GM19397 (cell line): ENCODE results near the gene TAX1BP1.
"Not testable (repeated sequence)": the region's sequence is repeated elsewhere in the genome, so short reads cannot be mapped to it uniquely, and the experiment has no call there.

ENCODE experiments used
- ATAC-seq: cut with Tn5 transposase; IDR thresholded peaks from one replicate; pipeline ENCODE4 v1.9.1; 2021; ENCODE audit warnings: mild to moderate bottlenecking, moderate library complexity; ENCODE audit not compliant: unreplicated experiment

The TAX1BP1 gene

DNA sequence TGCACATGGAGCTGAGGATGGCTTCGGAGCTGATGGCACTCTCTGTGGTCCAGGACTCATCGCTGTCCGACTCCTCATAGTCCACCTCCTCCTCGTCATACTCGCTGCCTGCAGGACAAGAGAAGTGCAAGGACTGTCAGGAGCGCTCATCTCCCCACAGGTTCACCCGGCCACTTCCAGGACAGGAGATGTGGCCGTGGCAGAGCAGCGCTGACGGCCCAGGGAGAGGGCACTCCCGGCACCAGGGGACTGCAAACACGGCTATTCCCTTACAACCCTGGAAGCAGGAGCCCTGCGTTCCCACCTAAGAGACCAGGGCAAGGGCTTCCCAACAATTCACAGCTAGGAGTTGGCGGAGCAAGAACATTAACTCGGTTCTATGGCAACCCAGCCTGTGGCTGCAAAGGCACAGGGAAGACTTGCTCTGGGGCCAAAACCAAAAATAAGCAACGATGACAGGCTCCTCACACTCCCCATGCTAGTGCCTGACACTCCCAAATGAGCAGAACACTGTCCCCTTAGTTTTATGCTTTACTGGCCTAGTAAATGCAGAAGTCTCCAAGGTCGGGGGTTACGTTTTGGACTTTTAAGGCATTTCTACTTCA lies 100.9 kb downstream of the TAX1BP1 start:
- ATAC-seq, result no peak

DNA sequence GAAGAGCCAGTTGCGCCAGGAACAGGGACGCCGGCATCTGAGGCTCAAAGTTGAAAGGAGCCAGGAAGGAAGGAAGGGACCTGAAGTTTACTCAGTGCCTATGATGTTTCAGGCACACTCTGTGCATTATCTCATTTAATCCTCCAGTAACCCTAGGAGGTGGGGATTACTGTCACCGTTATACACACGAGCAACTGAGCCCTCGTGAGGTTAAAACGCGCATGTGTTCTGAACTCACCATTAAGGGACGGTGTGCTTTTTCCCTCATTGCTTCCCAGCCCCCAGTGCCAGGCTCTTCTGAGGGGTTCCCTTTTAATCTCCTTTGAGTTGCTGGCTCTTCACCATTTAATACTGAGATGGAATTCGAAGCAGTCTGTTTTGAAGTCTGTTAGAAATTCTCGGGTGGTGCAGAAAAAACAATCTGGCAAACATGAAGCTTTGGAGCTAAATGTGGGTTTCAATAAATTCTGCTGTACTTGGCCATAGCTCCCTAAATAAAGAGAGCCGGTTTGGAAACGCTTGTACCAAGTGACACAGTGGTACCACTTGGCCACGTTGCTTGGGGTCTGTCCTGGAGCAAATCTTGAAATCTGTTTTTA lies 102.2 kb downstream of the TAX1BP1 start:
- ATAC-seq, result no peak

DNA sequence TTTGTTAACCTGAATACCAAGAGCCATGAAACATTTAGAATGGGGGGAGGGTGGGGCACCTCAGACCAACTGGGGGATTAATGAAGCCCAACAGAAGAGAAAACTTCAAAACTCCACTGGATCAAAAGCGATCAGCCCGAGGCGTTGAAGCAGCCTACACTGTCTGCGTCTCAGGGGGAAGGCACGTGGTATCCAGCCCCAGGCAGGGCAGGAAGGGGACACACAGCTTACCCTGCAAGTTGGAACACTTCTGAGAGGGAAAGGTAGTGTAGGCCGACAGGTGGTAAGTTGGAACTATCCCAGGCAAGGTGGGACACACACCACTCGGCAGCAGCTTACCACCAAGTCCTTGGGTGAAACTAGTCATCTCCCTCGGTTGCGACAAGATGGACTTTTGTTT lies 102.9 kb downstream of the TAX1BP1 start:
- no peak for ATAC-seq

DNA sequence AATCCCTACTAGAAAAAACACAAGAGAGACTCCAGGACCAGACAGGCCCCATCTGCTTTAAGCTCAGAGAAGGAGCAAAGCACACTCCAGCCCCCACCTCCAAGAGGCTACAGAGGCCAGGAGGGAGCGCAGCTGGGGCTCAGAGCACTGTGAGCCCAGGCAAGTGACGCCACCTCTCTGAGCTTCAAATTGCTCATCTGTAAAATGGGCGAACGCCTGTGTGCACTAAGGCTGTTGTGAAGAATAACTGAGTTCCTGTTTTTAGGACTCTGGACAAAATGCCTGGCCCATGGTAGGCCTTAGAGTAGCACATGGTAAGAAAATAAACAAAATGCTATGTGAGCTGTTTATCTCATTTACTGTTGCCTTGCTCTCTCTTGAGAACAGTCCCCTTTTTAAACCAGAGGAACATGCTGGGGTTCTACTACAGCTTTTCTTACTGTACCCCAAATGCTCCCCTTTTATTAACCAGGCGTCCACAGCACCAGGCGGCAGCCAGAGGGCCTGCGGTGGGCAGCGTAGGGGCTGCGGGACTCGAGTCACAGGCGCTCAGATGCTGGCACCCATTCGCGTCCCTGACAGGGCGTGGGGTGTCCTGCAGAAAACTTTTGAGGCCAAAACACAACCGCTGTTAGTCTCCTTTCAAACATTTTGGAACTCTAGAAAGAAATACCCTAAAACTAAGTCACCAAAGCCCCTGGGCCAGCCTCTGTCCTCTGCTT lies 103.8 kb downstream of the TAX1BP1 start:
- ATAC-seq, result no peak

DNA sequence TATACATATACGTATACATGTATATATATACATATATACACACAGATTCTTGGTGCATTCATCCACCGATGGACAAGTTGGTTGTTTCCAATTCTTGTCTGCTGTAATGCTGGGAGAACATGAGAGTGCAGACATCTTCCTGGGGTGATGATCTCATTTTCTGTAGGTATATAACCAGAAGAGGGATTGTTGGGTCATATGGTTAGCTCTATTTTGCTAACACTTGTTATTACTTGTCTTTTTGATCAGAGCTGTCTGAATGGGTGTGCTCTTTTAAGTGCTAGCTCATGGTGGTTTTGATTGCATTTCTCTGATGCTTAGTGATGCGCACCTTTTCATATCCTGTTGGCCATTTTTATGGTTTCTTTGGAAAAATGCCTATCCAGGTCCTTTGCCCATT lies 106.4 kb downstream of the TAX1BP1 start:
- no peak for ATAC-seq

DNA sequence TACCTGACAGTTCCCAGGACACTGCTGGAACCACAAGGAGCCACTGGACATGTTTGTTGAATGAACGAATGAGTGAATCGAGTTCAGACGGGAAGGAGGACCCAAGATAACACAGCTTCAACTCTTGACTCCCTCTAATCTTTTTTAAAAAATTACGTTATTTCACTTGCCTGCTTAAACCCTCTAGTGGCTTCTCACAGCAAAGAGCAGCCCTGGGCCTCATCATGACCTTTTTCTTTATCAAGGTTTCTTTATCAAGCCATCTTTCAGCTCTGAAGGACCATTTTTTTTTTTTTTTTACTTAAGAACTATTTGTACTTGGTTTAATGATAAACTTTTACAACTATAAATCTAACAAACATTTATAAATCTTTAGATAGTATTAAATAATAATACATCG lies 110.6 kb downstream of the TAX1BP1 start:
- no peak for ATAC-seq

DNA sequence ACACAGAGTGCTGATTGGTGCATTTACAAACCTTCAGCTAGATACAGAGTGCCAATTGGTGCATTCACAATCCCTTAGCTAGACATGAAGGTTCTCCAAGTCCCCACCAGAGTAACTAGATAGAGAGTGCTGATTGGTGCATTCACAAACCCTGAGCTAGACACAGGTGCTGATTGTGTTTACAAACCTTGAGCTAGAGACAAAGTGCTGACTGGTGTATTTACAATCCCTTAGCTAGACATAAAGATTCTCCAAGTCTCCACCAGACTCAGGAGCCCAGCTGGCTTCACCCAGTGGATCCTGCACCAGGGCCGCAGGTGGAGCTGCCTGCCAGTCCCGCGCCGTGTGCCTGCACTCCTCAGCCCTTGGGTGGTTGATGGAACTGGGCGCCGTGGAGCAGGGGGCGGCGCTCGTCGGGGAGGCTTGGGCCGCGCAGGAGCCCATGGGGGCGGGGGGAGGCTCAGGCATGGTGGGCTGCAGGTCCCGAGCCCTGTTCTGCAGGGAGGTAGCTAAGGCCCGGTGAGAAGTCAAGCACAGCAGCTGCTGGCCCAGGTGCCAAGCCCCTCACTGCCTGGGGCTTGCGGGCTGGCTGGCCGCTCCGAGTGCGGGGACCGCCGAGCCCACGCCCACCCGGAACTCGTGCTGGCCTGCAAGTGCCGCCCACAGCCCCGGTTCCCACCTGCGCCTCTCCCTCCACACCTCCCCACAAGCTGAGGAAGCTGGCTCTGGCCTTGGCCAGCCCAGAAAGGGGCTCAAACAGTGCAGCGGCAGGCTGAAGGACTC lies 116.9 kb downstream of the TAX1BP1 start:
- not testable (repeated sequence) for ATAC-seq

DNA sequence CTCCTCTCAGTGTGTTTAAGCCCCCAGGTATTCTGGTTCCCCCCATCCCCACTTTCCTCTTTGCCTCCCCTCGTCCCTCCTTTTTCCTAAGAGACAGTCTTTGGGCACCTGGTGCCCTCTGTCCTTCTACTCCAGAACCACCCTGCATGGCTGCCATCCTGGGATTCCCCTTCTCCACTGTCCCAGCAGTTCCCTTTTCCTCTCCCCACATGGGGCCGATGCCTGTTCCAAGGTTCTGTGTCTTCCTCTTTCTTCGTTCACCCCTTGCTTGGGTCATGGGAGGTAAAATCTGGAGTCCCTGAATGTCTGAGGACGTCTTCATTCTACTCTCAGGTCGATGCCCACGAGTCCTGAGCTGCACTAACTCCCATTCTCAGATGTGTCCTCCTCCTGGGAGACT lies 120.8 kb downstream of the TAX1BP1 start:
- ATAC-seq, result no peak

DNA sequence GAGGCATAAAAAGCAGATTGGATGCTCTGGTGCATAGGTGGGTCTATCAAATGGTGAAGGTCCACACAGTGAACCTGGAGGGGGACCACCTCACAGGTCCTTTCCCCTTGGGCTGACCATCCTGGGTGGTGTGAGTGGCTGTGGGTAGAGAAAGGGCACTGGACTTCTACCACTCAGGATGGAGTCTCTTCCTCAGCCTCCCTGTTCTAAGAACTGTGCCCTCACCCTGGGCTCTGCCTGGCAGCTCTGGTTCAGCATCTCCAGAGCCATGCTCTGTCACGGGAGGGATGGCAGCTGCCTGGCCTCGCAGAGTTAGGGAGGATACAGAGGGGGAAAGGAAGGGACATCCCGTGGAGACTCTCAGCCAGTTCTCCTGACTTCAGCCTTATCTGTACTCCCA lies 121.8 kb downstream of the TAX1BP1 start:
- no peak for ATAC-seq

DNA sequence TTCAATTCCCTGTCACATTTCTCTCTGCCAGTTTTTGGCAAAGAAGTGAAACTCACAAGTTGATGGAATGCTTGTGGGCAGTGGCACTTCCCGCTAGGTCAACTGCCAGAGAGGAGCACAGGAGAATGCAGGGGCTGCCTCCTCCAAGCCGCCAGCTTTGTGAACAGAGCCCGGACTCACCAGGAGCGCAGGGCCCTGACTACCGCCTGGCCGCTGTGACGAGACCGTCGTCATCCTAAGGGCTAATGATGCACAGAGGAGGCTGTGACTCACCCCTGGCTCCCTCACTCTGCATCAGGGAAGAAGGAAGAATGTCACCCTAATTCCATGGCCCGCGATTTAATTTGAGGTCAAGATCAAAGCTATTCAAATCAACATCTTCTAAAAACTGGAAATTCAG lies 123.9 kb downstream of the TAX1BP1 start:
- ATAC-seq, result no peak

DNA sequence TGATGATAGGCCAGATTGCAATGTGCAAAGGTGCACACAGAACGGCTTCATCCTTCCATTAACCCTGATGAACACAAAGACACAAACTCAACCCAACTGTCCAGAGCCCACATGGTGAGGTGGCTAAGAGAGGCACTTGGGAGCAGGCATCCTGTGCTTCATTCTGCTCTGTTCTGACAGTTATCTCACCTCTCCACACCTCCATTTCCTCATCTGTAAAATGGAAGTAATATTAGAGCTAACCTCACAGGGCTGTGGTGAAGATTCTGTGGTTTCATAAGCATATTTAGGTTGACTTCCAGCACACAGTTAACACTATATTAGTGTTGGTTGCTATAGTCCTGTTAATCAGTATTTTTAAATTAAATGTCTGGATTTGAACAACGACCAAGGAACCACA lies 126.3 kb downstream of the TAX1BP1 start:
- ATAC-seq, result no peak

DNA sequence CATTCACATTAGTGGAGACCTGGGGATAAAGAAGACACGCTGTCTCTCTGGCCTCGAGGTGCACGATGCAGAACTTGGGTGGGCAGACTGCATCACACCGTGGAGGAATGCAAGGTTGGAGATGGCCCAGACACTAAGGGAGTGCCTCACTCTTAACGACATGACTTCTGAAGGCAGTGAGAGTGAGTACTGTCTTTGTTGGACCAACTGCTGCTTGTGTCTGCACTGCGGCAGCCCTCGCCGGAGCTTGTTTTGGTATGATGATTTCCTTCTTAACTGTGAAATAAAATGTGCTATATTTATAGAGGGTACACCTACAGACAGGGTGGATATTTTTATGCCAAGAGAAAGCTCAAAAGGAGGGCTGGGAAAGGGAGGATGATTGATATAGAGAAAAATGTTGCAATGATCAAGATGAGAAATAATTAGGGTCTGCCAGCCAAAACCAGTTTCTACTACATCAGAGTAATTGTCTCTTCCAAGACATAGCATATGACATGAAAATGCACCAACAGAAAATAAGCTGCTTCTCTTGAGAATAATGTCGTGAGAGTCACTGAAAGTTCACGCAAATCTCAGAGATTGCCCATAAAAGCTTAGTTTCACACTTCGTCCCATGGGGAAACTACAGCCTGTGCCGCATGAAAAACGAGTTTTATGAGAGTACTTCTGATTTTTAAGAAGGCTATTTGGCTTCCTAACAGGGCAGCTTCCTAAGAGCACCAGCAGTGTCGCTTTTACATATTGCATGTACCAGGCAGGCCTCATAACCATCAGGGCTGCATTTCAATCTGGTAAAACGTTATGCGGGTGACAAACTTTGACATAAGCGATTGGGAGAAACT lies 127.1 kb downstream of the TAX1BP1 start:
- ATAC-seq, result no peak

DNA sequence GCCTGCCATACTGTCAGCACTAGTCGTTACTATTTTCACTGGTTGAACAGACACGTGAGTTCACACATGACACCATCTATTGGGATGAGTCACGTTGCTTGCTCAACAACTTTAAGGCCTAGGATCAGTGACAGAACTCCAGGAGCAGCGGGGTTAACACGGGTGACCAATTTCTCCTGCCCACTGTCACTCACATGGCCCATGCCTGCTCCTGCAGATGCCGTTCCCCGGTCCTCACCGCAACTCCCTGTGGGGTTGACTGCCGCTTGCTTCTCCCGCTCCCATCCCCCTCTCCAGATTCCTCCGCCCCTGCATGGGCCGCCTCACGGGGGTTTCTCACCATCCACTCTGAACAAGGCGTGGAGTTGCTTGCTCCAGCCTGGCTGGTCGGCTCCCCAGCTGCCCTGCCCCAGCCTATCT lies 128.2 kb downstream of the TAX1BP1 start:
- ATAC-seq, result no peak

DNA sequence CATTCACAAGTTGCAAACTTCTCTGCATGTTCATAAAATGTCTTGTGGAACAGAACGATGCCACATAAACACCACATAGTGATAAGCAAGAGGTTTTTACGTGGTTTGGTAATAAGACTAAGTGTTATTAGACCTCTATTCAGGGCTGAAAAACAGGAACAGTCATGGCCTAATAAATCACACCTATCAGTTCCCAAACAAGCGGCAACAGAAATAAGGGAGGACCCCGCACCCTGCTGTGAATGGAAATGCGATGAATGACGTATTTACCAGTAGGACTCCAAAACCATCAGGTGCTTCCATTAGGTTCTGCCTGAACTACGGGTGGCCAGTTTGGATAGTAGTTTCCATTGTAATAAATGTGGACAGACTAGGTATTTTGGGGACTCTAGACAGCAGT lies 129.1 kb downstream of the TAX1BP1 start:
- ATAC-seq, result no peak

DNA sequence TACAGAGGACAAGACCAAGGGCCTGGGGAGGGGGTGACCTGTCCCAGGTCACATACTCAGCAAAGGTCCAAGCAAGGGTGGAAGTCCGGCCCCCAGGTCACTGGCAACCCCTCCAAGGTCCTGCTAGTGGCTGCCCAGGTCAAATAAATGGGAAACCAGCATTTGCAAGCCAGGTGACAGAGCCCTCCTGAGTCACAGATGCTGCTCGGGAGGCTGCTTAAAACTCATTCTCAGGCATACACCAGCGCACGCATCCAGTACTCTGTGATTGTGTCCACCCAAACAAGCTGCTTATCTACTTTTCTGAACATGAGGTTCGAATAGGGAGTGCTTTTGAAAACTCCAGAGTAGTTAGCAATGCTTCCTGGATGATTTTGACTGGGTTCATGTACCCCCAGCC lies 130.6 kb downstream of the TAX1BP1 start:
- ATAC-seq, result no peak

DNA sequence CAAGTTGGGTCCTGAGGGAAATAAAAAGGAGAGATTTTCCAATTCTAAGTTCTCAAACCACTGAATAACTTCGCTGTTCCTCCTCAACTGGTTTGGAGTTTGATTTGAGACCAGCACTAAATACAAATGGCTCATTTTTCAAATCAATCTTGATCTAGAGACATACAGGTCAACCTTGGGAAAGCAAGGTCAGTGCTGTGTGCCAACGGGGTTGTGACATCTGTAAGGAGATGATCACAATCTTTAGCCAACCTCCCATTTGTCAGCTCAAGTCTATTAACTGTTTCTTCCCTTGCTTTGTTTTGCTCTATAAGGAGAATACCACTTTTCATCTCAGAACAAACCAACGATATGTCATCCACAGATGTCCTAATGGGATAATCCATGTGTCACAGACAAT lies 131.1 kb downstream of the TAX1BP1 start:
- ATAC-seq, result no peak

DNA sequence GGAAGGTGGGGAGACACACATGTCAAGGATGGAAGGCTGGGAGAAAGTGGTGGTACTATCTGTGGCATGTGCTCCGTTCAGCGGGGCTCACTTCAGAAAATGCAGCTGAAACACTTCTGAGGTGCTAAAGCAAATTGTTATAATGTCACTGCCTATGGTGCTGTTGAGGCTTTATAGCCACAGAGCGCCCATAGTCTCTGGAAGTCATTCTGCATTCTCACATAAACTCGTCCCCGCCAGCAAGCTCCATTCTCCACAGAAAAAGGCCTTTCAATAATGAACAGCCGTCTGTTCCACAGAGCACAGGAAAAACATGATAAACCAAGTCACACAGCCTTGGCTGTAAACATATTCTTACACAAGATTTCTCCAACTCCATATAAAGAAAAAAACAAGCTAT lies 131.9 kb downstream of the TAX1BP1 start:
- ATAC-seq, result no peak

DNA sequence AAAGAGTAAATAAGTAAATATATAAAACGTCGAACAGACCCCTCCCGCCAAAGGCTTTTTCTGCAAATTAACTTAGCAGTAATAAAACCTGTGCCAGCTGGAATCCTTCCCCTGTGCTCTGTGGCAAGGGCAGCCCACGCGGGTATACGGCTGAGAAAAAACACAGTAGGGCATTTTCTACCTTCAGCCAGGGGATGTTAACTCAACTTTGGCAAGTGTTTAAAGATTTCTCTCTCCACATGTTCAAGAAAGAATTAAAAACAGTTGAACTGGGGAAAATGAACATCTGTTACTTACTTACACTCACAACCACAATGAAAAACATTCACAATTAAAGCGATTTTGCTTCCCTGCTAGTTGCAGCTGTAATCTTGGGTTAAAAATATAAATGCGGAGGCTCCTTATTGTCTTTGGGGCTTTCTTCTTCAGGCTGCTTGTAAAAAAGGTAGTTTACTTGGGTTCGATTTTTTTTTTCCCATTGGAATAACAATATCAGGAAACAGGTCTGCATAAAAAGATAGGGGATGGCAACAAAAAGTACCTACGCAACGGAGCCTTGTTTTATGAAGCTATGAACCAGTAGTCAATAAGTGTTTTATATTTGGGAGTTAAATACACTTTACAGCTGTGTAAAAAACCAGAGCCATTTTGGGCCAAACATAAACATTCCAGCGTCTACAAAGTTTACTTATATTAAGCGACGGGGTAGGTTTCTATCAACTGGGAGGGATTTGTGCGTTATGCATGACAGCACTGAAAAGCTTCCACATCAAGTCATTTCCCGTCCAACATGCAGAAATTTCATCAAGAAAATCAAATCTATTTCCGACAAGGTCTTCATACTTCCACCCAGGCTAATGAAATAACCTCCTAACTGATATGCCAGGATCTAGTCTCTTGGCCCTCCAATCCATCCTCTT lies 132.7 kb downstream of the TAX1BP1 start:
- ATAC-seq, result no peak
